ENCODE measurements around the gene ADAMTSL1.

DNA sequence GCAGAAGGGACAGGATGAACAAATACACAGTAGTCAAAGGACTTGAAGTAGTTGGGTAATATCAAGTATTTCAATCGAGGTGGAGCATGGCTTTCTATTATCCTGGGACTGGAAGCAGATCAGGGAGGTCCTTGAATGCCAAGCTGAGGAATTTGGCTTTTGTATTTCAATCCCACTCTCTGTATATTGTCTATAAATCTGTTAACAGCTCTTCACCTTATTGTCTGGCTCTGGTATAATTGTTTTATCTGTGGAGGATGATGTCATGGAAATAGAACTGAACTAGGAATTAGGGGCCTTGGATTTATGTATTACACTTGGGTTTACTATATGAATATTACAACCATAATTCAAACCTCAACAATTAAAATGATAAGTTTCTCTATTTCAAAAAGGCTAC lies 6.3 kb upstream of the ADAMTSL1 start:
- TF ChIP-seq, protein P1, sequence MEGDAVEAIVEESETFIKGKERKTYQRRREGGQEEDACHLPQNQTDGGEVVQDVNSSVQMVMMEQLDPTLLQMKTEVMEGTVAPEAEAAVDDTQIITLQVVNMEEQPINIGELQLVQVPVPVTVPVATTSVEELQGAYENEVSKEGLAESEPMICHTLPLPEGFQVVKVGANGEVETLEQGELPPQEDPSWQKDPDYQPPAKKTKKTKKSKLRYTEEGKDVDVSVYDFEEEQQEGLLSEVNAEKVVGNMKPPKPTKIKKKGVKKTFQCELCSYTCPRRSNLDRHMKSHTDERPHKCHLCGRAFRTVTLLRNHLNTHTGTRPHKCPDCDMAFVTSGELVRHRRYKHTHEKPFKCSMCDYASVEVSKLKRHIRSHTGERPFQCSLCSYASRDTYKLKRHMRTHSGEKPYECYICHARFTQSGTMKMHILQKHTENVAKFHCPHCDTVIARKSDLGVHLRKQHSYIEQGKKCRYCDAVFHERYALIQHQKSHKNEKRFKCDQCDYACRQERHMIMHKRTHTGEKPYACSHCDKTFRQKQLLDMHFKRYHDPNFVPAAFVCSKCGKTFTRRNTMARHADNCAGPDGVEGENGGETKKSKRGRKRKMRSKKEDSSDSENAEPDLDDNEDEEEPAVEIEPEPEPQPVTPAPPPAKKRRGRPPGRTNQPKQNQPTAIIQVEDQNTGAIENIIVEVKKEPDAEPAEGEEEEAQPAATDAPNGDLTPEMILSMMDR (IDR thresholded peaks at IDR 0.05): no peak
- TF ChIP-seq POLR2A (IDR thresholded peaks at IDR 0.05): no peak
